GM23338 (cell line): ENCODE data around the gene FXYD2. TPM values are rescaled to one million over a fixed set of nuclear protein-coding genes. Genes with fewer than 3 reads are reported as not detected.

Experiments used
- ATAC-seq: fragments of 200-7000 bp; cut with Tn5 transposase; 3 replicates; pipeline ENCODE4 v1.9.1; 2020
- DNase-seq: peaks from one replicate; pipeline ENCODE4 v3.0.0-alpha.2; 2015; ENCODE audit warnings: low spot score
- H2AFZ ChIP-seq: fragments of 200-600 bp; sonication (generic); 2 replicates; pipeline ENCODE4 v1.8.0; 2016; ENCODE audit warnings: antibody characterized with exemption, mild to moderate bottlenecking, moderate library complexity
- H3F3A ChIP-seq: fragments of 200-600 bp; sonication (generic); replicated peaks from 2 replicates; pipeline ENCODE4 v1.8.0; 2017; ENCODE audit warnings: antibody characterized with exemption, mixed run types, low read depth
- H3K27ac ChIP-seq: fragments of 200-600 bp; sonication (generic); 2 replicates; pipeline ENCODE4 v1.6.1; 2016; ENCODE audit warnings: low read depth
- H3K27me3 ChIP-seq: fragments of 200-600 bp; sonication (generic); 2 replicates; pipeline ENCODE4 v1.8.0; 2016; ENCODE audit warnings: mild to moderate bottlenecking, mixed run types, moderate library complexity; ENCODE audit not compliant: insufficient read depth
- H3K36me3 ChIP-seq: fragments of 200-600 bp; sonication (generic); 2 replicates; pipeline ENCODE4 v1.8.0; 2016; ENCODE audit warnings: mild to moderate bottlenecking; ENCODE audit not compliant: insufficient read depth
- H3K4me1 ChIP-seq: fragments of 200-600 bp; sonication (generic); 2 replicates; pipeline ENCODE4 v1.8.0; 2016; ENCODE audit warnings: mild to moderate bottlenecking, moderate library complexity; ENCODE audit not compliant: insufficient read depth
- H3K4me2 ChIP-seq: fragments of 200-600 bp; sonication (generic); 2 replicates; pipeline ENCODE4 v1.7.1; 2017; ENCODE audit warnings: mixed run types
- H3K4me3 ChIP-seq: fragments of 200-600 bp; sonication (generic); 2 replicates; pipeline ENCODE4 v1.6.1; 2016; ENCODE audit warnings: mixed run types
- H3K79me2 ChIP-seq: fragments of 200-600 bp; sonication (generic); replicated peaks from 2 replicates; pipeline ENCODE4 v1.8.0; 2017; ENCODE audit warnings: mild to moderate bottlenecking; ENCODE audit not compliant: insufficient read depth
- H3K9me2 ChIP-seq: fragments of 200-600 bp; sonication (generic); 2 replicates; pipeline ENCODE4 v1.8.0; 2017; ENCODE audit not compliant: insufficient read depth
- H4K20me1 ChIP-seq: fragments of 200-600 bp; sonication (generic); replicated peaks from 2 replicates; pipeline ENCODE4 v1.8.0; 2017; ENCODE audit warnings: mild to moderate bottlenecking; ENCODE audit not compliant: insufficient read depth
- H3K27ac Mint-ChIP-seq: 2 replicates; pipeline ENCODE4 v1.8.0; 2020; ENCODE audit warnings: inconsistent platforms, mild to moderate bottlenecking, moderate library complexity, mixed read lengths
- H3K27me3 Mint-ChIP-seq: 3 replicates; pipeline ENCODE4 v1.8.0; 2022; ENCODE audit warnings: low read depth, mild to moderate bottlenecking, moderate library complexity, mixed read lengths, inconsistent platforms; ENCODE audit not compliant: insufficient read depth, poor library complexity
- H3K36me3 Mint-ChIP-seq: 3 replicates; pipeline ENCODE4 v1.8.0; 2021; ENCODE audit warnings: low read depth, mild to moderate bottlenecking, inconsistent platforms, moderate library complexity, mixed read lengths
- H3K4me1 Mint-ChIP-seq: 3 replicates; pipeline ENCODE4 v1.8.0; 2020; ENCODE audit warnings: mild to moderate bottlenecking, inconsistent platforms, mixed read lengths
- H3K4me3 Mint-ChIP-seq: 3 replicates; pipeline ENCODE4 v1.8.0; 2021; ENCODE audit warnings: moderate library complexity, mild to moderate bottlenecking, inconsistent platforms, mixed read lengths
- H3K9me3 Mint-ChIP-seq: 3 replicates; pipeline ENCODE4 v1.8.0; 2020; ENCODE audit warnings: moderate library complexity, mild to moderate bottlenecking, inconsistent platforms, mixed read lengths
- ETS1 ChIP-seq: IDR thresholded peaks from 2 replicates; pipeline ENCODE4 v1.6.1; 2016; ENCODE audit warnings: antibody characterized with exemption
- EZH2 ChIP-seq: fragments of 200-600 bp; sonication (generic); IDR thresholded peaks from one replicate; pipeline ENCODE4 v1.8.0; 2017; ENCODE audit warnings: antibody characterized with exemption, mild to moderate bottlenecking, low read depth; ENCODE audit not compliant: unreplicated experiment
- REST ChIP-seq: IDR thresholded peaks from one replicate; pipeline ENCODE4 v1.6.1; 2018; ENCODE audit warnings: antibody characterized with exemption; ENCODE audit not compliant: unreplicated experiment
- STAT1 ChIP-seq: IDR thresholded peaks from one replicate; pipeline ENCODE4 v1.6.1; 2016; ENCODE audit warnings: antibody characterized with exemption; ENCODE audit not compliant: unreplicated experiment
- ZNF331 ChIP-seq: fragments of 250-450 bp; sonication (Bioruptor Pico); IDR thresholded peaks from 2 replicates; pipeline ENCODE4 v1.5.0; 2020; ENCODE audit warnings: low read depth, mild to moderate bottlenecking, moderate library complexity
- ZNF462 ChIP-seq: fragments of 250-450 bp; sonication (Bioruptor Pico); IDR thresholded peaks from 2 replicates; pipeline ENCODE4 v1.5.0; 2020; ENCODE audit warnings: mild to moderate bottlenecking, moderate library complexity
- polyA plus RNA-seq: library from polyadenylated mRNA; unstranded; fragments of >200 nt; fragmentation: Nextera tagmentation; extraction: Ambion mirVana; gene quantifications from 2 replicates; pipeline ENCODE4 v1.2.1, GENCODE V29; 2016
- total RNA-seq: library from RNA; depleted of rRNA; stranded (reverse); fragments of >200 nt; shearing (Covaris generic); gene quantifications from 2 replicates; pipeline ENCODE4 v1.2.3, GENCODE V29; 2014

FXYD2 gene
- total and polyA plus RNA-seq, 2 experiments from 2014 or later = 0.59 to 1.4 TPM

GRCh38 chr11:117781627-117782026 lies 42.9 kb downstream of the FXYD2 start (continued):
- TF ChIP-seq ZNF462 = no peak

- H3K4me1 ChIP-seq = no peaks in the 10 kb centered on the region
- ATAC-seq (no peak), DNase-seq (peak; percentile 20)
- H3K27me3 ChIP-seq = no peaks in the 10 kb centered on the region
- no peak overlapping the region for H3K4me2 ChIP-seq
- no peak for TF ChIP-seq ZNF331 (CRISPR knock-in tag)
- no peak for TF ChIP-seq STAT1
- TF ChIP-seq EZH2 = no peak
- TF ChIP-seq REST = no peak
- no peak for TF ChIP-seq ETS1
- no peaks in the 10 kb centered on the region for H3F3A ChIP-seq
- Mint-ChIP-seq H3K9me3 (no peaks in the 10 kb centered on the region), H3K27me3 (peaks cover 7% of the 10 kb centered on the region), H3K4me1 (no peaks in the 10 kb centered on the region), H3K4me3 (no peak overlapping the region), H3K27ac (no peak overlapping the region), H3K36me3 (no peaks in the 10 kb centered on the region)
- H3K4me3 ChIP-seq = no peak overlapping the region
- H4K20me1 ChIP-seq = no peaks in the 10 kb centered on the region; the same call in 1 of the 2 replicates
- no peak overlapping the region for H3K27ac ChIP-seq
- H3K9me2 ChIP-seq = no peaks in the 10 kb centered on the region
- no peaks in the 10 kb centered on the region for H3K36me3 ChIP-seq
- H3K79me2 ChIP-seq = no peaks in the 10 kb centered on the region
- no peak overlapping the region for H2AFZ ChIP-seq
Observed at GRCh38 chr11:117780456-117780855, 44.1 kb downstream of the FXYD2 start.
